Stomach smooth muscle (tissue), 2 donors: ENCODE results near the gene HOXC11.

ENCODE experiments used
- H3K27ac ChIP-seq: one replicate; pipeline ENCODE4 v1.7.0; 2013; ENCODE audit warnings: mild to moderate bottlenecking, low read length, inconsistent platforms
- H3K27me3 ChIP-seq, 2 donors: one replicate each; pipeline ENCODE4 v1.7.0; 2013; ENCODE audit warnings: low read length in 2 of 2; ENCODE audit not compliant: insufficient read depth in 2 of 2, control insufficient read depth in 1 of 2
- H3K36me3 ChIP-seq, 2 donors: one replicate each; pipeline ENCODE4 v1.7.0; 2013; ENCODE audit warnings: low read length in 2 of 2; ENCODE audit not compliant: control insufficient read depth in 2 of 2, insufficient read depth in 2 of 2
- H3K4me1 ChIP-seq: one replicate; pipeline ENCODE4 v1.7.0; 2013; ENCODE audit warnings: low read length; ENCODE audit not compliant: control insufficient read depth, insufficient read depth
- H3K4me3 ChIP-seq, 2 donors: one replicate each; pipeline ENCODE4 v1.7.0; 2013; ENCODE audit warnings: low read length in 2 of 2
- H3K9ac ChIP-seq, 2 donors: one replicate each; pipeline ENCODE4 v1.7.0; 2013; ENCODE audit warnings: low read length in 2 of 2, mild to moderate bottlenecking in 1 of 2
- H3K9me3 ChIP-seq, 2 donors: one replicate each; pipeline ENCODE4 v1.7.0; 2013; ENCODE audit warnings: low read length in 2 of 2; ENCODE audit not compliant: control insufficient read depth in 2 of 2
- donor health status: healthy.
- donor health status: Pancreatic carcinoma.

HOXC11 gene

DNA sequence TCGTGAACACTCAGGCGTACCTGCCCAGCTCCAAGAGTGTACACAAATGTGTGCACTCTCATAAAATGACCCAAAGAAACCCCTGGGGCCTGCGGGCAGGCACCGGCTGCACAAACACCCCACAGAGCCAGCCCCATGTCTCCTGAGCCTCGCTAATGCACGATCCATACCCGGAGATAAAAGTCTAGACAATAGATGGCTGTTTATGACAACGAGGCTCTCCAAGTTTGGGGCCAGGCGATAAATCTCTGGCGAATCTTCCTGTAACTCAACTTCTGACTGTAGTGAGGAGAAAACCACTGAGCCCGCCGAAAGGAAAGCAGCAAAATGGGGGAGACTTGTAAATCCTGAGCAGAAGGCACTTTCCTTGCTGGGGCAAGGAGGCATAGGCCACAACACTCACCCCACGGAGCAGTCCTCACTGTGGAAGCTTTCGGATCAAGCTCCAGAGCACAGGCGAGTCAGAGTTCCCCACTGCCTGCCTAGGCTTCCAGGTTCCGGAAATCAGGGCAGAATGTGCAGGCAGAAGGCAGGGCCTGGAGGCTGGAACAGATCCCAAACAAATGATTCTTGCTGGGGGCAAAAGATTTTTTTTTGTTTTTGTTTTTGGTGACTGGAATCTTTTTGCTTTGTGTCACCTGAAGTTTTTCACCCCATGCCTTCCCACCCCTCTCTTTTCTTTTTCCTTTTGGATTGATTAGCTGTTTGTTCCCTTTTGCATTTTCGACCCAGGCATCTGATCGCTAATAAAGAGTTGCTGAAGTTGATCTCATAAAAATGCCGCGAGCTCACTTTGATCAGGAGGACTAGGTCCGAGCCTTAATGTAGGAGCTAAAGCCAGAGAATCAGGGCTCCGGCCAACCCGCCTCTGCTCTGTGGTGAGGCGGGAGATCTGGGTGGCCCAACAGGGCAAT is 4.5 kb upstream of the HOXC11 start:
- H3K4me3 ChIP-seq: no peak overlapping the region
- H3K36me3 ChIP-seq: no peaks in the 10 kb centered on the region
- H3K9ac ChIP-seq: no peak overlapping the region
- peaks cover 98 to 100% of the 10 kb centered on the region in 2 donors for H3K27me3 ChIP-seq
- peaks cover 0 to 2% of the 10 kb centered on the region in 2 donors for H3K9me3 ChIP-seq
- no peak overlapping the region for H3K27ac ChIP-seq
- H3K4me1 ChIP-seq: peaks cover 6% of the 10 kb centered on the region

DNA sequence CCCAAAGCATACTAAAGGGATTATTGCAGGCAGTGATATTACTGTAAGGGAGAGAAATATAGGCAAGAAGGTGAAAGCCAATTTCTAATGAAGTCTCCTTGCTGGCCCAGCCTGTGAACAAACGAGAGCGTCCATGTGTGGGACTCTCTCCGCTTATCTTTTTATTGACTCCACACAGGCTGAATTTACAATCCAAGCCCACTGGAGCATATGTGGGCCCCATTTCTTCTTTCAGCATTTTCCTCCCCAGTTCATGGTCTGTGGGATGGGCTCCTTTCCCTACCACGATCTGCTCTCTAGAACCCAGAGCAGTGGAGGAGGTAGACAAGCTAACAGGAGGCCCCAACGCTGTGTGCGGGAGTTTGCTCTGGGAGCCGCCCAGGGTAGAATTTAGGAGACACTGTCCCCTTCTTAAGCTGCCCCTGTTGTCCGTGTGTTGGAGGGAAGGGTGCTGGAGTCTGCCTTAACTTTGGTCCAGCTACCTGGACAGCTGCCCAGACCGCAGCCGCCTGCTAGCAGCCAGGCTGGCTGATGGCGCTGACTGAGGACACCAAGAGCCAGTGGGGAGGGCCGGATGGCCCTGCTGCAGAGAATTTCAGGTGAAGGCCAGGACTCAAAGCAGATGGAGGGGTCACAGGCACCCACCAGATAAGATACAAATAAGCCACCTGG is 3.2 kb upstream of the HOXC11 start:
- Histone ChIP-seq H3K9ac (no peak overlapping the region), H3K27me3 (peaks cover 94 to 100% of the 10 kb centered on the region in 2 donors), H3K4me3 (no peak overlapping the region)

DNA sequence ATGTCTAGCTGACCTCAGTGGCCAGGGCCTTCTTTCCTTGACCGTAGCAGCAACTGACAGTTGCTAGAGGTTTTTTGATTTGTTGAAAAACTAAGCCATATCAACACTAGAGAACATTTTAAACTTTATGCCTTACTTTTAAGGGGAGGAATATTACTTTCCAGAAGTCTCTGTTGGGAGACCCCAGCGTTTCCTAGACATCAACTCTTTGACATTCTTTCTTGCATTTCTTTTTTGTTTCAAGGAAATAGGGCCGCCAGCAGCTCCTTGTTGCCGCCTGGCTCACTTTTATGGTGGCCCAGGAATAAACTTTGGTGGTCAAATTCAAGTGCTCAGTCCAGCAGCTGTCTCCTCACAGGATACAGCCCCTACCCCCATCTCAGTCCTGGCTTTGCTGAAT is 2.5 kb upstream of the HOXC11 start:
- no peak overlapping the region for H3K4me3 ChIP-seq
- H3K27ac ChIP-seq: no peak overlapping the region
- H3K36me3 ChIP-seq: no peaks in the 10 kb centered on the region
- H3K9me3 ChIP-seq: no peaks in the 10 kb centered on the region
- peaks cover 88 to 98% of the 10 kb centered on the region in 2 donors for H3K27me3 ChIP-seq
- H3K9ac ChIP-seq: no peak overlapping the region
- peaks cover 17% of the 10 kb centered on the region for H3K4me1 ChIP-seq

More for the DNA sequence above, 3.2 kb upstream of the HOXC11 start:
- H3K36me3 ChIP-seq: no peaks in the 10 kb centered on the region
- no peak overlapping the region for H3K27ac ChIP-seq
- no peaks in the 10 kb centered on the region for H3K9me3 ChIP-seq
- peaks cover 11% of the 10 kb centered on the region for H3K4me1 ChIP-seq

DNA sequence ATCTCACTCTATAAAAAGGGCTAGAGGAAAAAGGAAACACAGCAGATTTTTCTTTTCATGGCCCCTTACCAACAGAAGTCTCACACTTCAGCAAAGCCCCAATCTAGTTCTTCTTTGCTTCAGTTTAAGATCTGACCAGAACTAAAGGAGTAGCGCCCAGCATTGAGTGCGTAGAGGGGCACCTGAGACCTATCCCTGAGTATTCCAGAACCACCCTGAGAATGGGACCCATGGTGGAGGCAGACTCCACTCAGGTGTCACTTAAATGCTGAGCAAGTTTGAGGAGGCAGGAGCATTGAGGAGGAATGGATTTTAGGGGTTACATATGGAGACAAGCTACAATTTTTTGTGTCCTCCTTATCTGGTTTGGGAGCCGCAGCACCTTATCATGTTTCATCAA is 1.8 kb upstream of the HOXC11 start:
- peaks cover 88 to 98% of the 10 kb centered on the region in 2 donors for H3K27me3 ChIP-seq

DNA sequence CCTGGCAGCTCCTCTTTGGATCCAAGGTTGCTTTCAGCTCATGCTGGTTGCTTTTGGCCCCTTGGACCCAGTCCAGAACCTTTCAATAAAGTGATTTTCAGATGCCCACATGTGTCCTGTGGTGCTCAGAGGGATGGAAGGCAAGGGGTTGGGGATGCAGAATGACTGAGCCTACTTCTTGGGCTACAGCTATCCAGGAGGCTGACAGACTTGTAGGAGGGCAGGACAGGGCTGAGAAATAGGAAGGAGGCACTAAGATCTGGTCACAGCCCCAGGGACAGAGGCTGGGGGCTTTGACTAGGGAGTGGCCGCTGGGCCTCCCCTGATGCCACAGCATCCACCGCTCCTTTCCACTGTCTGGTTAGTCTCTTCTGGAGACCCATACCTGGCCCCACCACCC is 1.2 kb upstream of the HOXC11 start:
- Histone ChIP-seq H3K4me1 (peaks cover 14% of the 10 kb centered on the region), H3K27ac (no peak overlapping the region), H3K9ac (no peak overlapping the region), H3K4me3 (no peak overlapping the region), H3K9me3 (no peaks in the 10 kb centered on the region), H3K27me3 (peaks cover 88 to 98% of the 10 kb centered on the region in 2 donors), H3K36me3 (no peaks in the 10 kb centered on the region)

More for the DNA sequence above, 1.8 kb upstream of the HOXC11 start:
- Histone ChIP-seq H3K4me1 (peaks cover 18% of the 10 kb centered on the region), H3K36me3 (no peaks in the 10 kb centered on the region), H3K9ac (no peak overlapping the region), H3K4me3 (no peak overlapping the region), H3K9me3 (no peaks in the 10 kb centered on the region), H3K27ac (no peak overlapping the region)

DNA sequence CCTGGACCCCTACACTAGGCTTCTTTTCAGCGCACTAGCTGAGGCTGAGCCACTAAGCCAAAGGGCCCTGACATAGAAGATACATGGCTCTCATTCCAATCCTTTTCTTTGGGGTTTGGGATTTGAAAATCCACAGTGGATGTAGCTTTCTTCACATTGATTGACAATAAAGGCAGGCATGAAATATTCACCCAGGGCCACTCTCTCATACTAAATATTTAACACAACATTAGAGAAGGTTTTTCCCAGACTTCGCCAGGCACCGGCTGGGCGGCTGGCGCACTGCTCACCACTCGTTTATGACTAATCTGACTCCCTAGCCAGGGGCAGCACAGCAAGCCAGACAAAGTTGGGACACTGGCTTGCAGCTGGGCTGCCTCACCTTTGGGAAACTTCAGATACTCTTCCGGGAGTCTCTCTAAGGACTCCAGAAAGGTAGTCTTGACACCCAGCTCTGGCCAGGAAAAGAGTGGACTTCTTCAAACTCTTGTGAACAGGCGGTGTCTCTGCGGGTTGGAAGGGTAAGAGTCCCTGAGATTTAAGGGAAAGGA is 699 bp upstream of the HOXC11 start:
- Histone ChIP-seq H3K36me3 (no peaks in the 10 kb centered on the region), H3K27me3 (peaks cover 88 to 98% of the 10 kb centered on the region in 2 donors), H3K9ac (no peak overlapping the region), H3K27ac (no peak overlapping the region), H3K4me3 (no peak overlapping the region), H3K4me1 (peaks cover 14% of the 10 kb centered on the region), H3K9me3 (no peaks in the 10 kb centered on the region)

DNA sequence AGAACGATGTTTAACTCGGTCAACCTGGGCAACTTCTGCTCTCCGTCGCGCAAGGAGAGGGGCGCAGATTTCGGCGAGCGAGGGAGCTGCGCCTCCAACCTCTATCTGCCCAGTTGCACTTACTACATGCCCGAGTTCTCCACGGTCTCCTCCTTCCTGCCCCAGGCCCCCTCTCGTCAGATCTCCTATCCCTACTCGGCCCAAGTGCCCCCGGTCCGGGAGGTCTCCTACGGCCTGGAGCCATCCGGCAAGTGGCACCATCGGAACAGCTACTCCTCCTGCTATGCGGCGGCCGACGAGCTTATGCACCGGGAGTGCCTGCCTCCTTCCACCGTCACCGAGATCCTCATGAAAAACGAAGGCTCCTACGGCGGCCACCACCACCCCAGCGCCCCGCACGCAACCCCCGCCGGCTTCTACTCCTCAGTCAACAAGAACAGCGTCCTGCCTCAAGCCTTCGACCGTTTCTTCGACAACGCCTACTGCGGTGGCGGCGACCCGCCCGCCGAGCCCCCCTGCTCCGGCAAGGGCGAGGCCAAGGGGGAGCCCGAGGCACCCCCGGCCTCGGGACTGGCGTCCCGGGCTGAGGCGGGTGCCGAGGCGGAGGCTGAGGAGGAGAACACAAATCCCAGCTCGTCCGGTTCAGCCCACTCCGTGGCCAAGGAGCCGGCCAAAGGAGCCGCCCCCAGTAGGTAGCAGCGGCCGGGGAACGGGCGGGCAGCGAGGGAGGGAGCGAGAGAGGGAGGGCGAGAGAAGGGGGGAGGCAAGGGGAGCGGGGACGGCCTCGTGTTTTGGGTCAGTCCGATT is 513 bp downstream of the HOXC11 start:
- Histone ChIP-seq H3K4me3 (no peak overlapping the region), H3K27ac (no peak overlapping the region), H3K9ac (no peak overlapping the region), H3K36me3 (no peaks in the 10 kb centered on the region), H3K27me3 (peaks cover 86 to 96% of the 10 kb centered on the region in 2 donors), H3K9me3 (no peaks in the 10 kb centered on the region), H3K4me1 (peaks cover 14% of the 10 kb centered on the region)

DNA sequence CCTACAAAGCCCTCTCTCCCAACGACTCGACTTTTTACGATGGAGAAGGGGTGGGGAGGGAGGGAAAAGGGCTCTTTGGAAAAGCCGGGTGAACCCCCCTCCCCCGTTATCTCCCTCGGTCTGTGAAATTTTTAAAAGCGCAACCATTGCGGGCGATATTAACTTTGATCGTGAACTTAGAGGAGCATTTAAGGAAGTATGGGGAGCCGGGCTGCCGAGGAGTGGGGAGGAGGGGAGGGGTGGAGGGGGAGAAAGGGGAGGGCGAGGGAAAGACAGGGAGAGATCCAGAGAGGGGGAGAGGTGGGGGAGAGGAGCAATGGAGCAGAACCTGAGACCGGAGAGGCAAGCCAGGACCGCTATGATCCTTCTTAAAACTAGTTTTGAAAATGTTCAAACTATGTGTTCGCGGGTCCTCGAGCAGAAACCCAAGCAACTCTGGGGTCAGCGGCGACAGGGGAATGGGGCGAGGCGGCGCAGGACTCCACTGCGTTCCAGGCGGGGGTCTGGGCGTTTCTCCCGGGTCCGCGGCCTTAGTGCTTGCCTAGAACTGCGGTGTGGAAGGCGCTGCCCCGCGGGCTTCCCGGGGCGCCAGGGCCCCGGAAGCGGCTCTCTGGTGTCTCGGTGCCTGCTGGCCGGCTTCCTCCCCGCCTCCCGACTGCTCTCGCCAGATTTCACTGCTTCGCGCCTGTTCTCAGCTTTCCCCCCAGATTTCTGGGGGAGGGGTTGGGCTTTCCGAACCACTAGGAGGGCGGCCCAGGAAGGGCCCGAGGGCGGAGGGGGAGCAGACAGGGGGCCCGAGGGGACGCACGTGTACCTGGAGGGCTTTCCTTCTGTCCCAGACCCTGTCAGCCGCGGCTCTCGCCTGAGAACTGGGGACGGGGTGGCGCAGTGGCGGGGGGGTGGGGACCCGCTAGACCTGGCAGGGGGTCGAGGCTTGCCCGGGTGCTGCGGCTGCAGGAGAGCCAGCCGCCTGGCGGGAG is 1.4 kb downstream of the HOXC11 start, which contains the start of gene HOTAIR:
HOTAIR (minus strand) TSS at position 871 of the 980 bp plus-strand sequence.
- Histone ChIP-seq H3K9ac (no peak within 1 kb of the TSS), H3K27me3 (peaks cover 86 to 96% of the 10 kb centered on the region in 2 donors), H3K9me3 (no peaks in the 10 kb centered on the region), H3K4me3 (peak within 1 kb of the TSS in 1 of 2 donors; percentile 49), H3K4me1 (peaks cover 14% of the 10 kb centered on the region), H3K27ac (no peak within 1 kb of the TSS), H3K36me3 (no peaks in the 10 kb centered on the region)

DNA sequence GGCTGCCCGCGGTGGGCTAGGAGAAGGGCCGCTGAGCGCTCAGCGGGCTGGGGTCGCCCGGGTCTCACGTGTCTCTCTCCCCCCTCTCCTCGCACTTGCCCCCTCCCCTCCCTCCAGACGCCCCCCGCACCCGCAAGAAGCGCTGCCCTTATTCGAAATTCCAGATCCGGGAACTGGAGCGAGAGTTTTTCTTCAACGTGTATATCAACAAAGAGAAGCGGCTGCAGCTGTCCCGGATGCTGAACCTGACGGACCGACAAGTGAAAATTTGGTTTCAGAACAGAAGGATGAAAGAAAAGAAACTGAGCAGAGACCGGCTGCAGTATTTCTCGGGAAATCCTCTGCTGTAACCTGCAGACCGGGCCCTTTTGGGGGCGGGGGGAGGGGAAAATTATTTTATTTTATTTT is 2.1 kb downstream of the HOXC11 start:
- Histone ChIP-seq H3K27me3 (peaks cover 86 to 96% of the 10 kb centered on the region in 2 donors), H3K9ac (no peak overlapping the region), H3K36me3 (no peaks in the 10 kb centered on the region), H3K27ac (no peak overlapping the region), H3K4me3 (no peak overlapping the region), H3K9me3 (no peaks in the 10 kb centered on the region), H3K4me1 (peaks cover 14% of the 10 kb centered on the region)
